Prostate gland (tissue), 2 donors: Measurements from ENCODE around the gene IFT81. TPM values are rescaled to one million over a fixed set of nuclear protein-coding genes. Genes with fewer than 3 reads are reported as not detected.
"Not testable (repeated sequence)": the region's sequence is repeated elsewhere in the genome, so short reads cannot be mapped to it uniquely, and the experiment has no call there.

Source experiments
- DNase-seq: peaks from one replicate; pipeline ENCODE4 v3.0.0-alpha.2; 2019; ENCODE audit warnings: low spot score
- H3K27ac ChIP-seq, 2 donors: fragments of 200-600 bp; sonication (generic); 2 replicates each; pipeline ENCODE4 v1.5.1; 2017 to 2019
- H3K27me3 ChIP-seq: fragments of 200-600 bp; sonication (generic); replicated peaks from 2 replicates; pipeline ENCODE4 v1.5.1; 2019; ENCODE audit not compliant: insufficient read depth
- H3K36me3 ChIP-seq, 2 donors: fragments of 200-600 bp; sonication (generic); 1 replicate in 1 of 2; 2 replicates in 1 of 2; pipeline versions ENCODE4 v1.5.1 to v1.8.1; 2017 to 2019
- H3K4me1 ChIP-seq: fragments of 200-600 bp; sonication (generic); replicated peaks from 2 replicates; pipeline ENCODE4 v1.5.1; 2019
- H3K4me3 ChIP-seq, 2 donors: fragments of 200-600 bp; sonication (generic); 2 replicates each; pipeline ENCODE4 v1.5.1; 2017 to 2019
- H3K9me3 ChIP-seq: fragments of 200-600 bp; sonication (generic); 2 replicates; pipeline ENCODE4 v1.5.1; 2017
- CTCF ChIP-seq, 4 experiments: fragments of 200-600 bp in 2 of 4; fragments of 450-650 bp in 2 of 4; sonication (generic) in 2 of 4; IDR thresholded peaks; 1 replicate in 3 of 4; 2 replicates in 1 of 4; pipeline ENCODE4 v1.5.1; 2016 to 2019; ENCODE audit warnings: antibody characterized with exemption in 4 of 4, mild to moderate bottlenecking in 2 of 4, moderate library complexity in 2 of 4
- POLR2A ChIP-seq: fragments of 450-650 bp; IDR thresholded peaks from one replicate; pipeline ENCODE4 v1.6.1; 2016; ENCODE audit warnings: antibody characterized with exemption, mild to moderate bottlenecking
- POLR2AphosphoS5 ChIP-seq: sonication (generic); formaldehyde crosslinking; IDR thresholded peaks from one replicate; pipeline ENCODE4 v1.6.1; 2017; ENCODE audit warnings: antibody characterized with exemption
- WGBS: methylation state at CpG from one replicate; pipeline ENCODE4 v1.1.5; 2018; 5-methylcytosine and 5-hydroxymethylcytosine counted together
- intact Hi-C: fragments of 100-400 bp; cut with DNase I; formaldehyde crosslinking; loops from one replicate; pipeline ENCODE4 v1.14.2; 2022
- total RNA-seq, 2 donors: library from RNA; depleted of rRNA; stranded (reverse); fragments of >200 nt; gene quantifications; one replicate each; pipeline ENCODE4 v1.1.0, GENCODE V29; 2016

IFT81 gene
- total RNA-seq, 2 donors from 2014 or later = 11.2 to 16.1 TPM

- intact Hi-C loops = no loop called here
- peak overlapping the region; percentile 23 to 30 for H3K27ac ChIP-seq
- 83% methylated on average over 9 of the region's 9 CpGs for WGBS
Measured at GRCh38 chr12:110252716-110253115, 128.6 kb downstream of the IFT81 start.

GRCh38 chr12:110253176-110253575 is 129.0 kb downstream of the IFT81 start:
- H3K36me3 ChIP-seq = no peaks in the 10 kb centered on the region
- no peak overlapping the region for H3K4me3 ChIP-seq
- no peaks in the 10 kb centered on the region for H3K9me3 ChIP-seq
- peak overlapping the region; percentile 23 to 30 for H3K27ac ChIP-seq
- no peaks in the 10 kb centered on the region for H3K27me3 ChIP-seq
- DNase-seq = no peak
- WGBS = 53% methylated on average over 9 of the region's 9 CpGs
- peaks cover 14% of the 10 kb centered on the region for H3K4me1 ChIP-seq
- TF ChIP-seq CTCF (IDR thresholded peaks at IDR 0.05) = no peak
- no peak for TF ChIP-seq POLR2A
- TF ChIP-seq POLR2AphosphoS5 = no peak
- intact Hi-C loops = no loop called here

More at GRCh38 chr12:110252716-110253115, 128.6 kb downstream of the IFT81 start:
- TF ChIP-seq POLR2AphosphoS5 = no peak
- TF ChIP-seq CTCF (IDR thresholded peaks at IDR 0.05) = no peak
- TF ChIP-seq POLR2A = no peak
- DNase-seq = no peak
- Histone ChIP-seq H3K9me3 (no peaks in the 10 kb centered on the region), H3K27me3 (no peaks in the 10 kb centered on the region), H3K4me1 (peaks cover 18% of the 10 kb centered on the region), H3K36me3 (no peaks in the 10 kb centered on the region), H3K4me3 (no peak overlapping the region)

DNA sequence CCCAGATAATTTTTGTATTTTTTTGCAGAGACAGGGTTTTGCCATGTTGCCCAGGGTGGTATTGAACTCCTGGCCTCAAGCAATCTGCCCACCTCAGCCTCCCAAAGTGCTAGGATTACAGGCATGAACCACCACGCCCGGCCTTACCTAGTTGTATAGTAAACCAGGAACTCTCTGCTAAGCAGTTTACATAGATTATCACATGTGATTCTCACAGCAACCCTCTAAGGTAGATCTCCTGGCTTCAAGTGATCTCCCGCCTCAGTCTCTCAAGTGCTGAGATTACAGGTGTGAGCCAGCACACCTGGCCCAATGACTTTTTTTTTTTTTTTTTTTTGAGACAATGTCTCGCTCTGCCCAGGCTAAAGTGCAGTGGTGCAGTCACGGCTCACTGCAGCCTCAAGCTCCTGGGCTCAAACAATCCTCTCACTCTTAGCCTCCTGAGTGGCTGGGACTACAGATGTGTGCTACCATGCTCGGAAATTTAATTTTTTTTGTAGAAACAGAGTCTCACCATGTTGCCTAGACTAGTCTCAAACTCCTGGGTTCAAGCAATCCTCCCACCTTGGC is 130.9 kb downstream of the IFT81 start:
- no peaks in the 10 kb centered on the region for H3K9me3 ChIP-seq
- TF ChIP-seq POLR2AphosphoS5 (no peak), CTCF (IDR thresholded peaks at IDR 0.05) (no peak)
- 95% methylated on average over 6 of the region's 6 CpGs for WGBS
- no peak overlapping the region for H3K4me3 ChIP-seq
- H3K27me3 ChIP-seq = no peaks in the 10 kb centered on the region
- intact Hi-C loops = no loop called here
- H3K27ac ChIP-seq = no peak overlapping the region
- H3K4me1 ChIP-seq = peaks cover 8% of the 10 kb centered on the region
- no peaks in the 10 kb centered on the region for H3K36me3 ChIP-seq
- no peak for DNase-seq

GRCh38 chr12:110255890-110256456 is 131.8 kb downstream of the IFT81 start:
- H3K27me3 ChIP-seq, DNase-seq, H3K9me3 ChIP-seq, H3K36me3 ChIP-seq, intact Hi-C loops, H3K27ac ChIP-seq, H3K4me3 ChIP-seq, H3K4me1 ChIP-seq: not testable (repeated sequence)
- WGBS = 97% methylated on average over 11 of the region's 11 CpGs

- DNase-seq = no peak
- H3K4me1 ChIP-seq = no peaks in the 10 kb centered on the region
- no peaks in the 10 kb centered on the region for H3K27me3 ChIP-seq
- no peaks in the 10 kb centered on the region for H3K9me3 ChIP-seq
- WGBS = 53% methylated on average over 12 of the region's 12 CpGs
- intact Hi-C loops = no loop called here
- no peak overlapping the region for H3K4me3 ChIP-seq
- no peaks in the 10 kb centered on the region for H3K36me3 ChIP-seq
- TF ChIP-seq CTCF (IDR thresholded peaks at IDR 0.05) = no peak
- H3K27ac ChIP-seq = peak overlapping the region in 1 of 2 donors; percentile 27
Measured at GRCh38 chr12:110256780-110257431, 132.7 kb downstream of the IFT81 start.
